ENCODE measurements around the gene DCHS2.

DNA sequence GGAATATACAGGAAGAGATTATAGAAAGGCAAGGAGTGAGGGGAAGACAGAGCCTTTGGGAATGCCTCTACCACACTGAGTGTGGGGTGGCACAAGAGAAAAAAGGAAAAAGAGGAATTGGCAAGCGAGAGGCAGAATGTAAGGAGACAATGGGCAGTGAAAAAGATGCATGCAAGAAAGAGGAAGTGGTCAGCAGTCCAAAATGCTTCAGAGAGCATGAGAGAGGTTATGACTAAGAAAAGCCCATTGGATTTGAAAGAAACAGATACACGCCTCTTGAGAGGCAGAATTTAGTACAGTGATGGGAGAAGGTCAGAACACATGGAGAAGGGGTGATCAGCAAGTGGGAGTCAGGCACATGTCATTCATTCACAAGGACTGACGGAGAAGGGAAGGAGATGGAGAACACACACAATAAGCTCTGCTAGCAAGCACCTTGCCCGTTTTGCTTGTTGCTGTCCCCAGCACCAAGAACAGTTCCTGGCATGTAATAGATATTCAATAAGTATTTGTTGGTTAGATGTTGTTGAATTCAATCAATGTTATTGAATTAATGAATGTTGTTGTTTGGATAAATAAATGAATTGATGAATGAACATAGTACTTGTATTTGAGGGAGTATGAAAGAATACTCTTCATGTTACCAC lies 6.3 kb downstream of the DCHS2 start:
- TF ChIP-seq, protein P1, sequence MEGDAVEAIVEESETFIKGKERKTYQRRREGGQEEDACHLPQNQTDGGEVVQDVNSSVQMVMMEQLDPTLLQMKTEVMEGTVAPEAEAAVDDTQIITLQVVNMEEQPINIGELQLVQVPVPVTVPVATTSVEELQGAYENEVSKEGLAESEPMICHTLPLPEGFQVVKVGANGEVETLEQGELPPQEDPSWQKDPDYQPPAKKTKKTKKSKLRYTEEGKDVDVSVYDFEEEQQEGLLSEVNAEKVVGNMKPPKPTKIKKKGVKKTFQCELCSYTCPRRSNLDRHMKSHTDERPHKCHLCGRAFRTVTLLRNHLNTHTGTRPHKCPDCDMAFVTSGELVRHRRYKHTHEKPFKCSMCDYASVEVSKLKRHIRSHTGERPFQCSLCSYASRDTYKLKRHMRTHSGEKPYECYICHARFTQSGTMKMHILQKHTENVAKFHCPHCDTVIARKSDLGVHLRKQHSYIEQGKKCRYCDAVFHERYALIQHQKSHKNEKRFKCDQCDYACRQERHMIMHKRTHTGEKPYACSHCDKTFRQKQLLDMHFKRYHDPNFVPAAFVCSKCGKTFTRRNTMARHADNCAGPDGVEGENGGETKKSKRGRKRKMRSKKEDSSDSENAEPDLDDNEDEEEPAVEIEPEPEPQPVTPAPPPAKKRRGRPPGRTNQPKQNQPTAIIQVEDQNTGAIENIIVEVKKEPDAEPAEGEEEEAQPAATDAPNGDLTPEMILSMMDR (IDR thresholded peaks at IDR 0.05) = no peak
- no peak for TF ChIP-seq POLR2A (IDR thresholded peaks at IDR 0.05)

Data from esophagus squamous epithelium (tissue), 4 donors.